A549 (cell line): Measurements from ENCODE around the gene EBF4. TPM values are rescaled to one million over a fixed set of nuclear protein-coding genes. Genes with fewer than 3 reads are reported as not detected.

Experiments
- ATAC-seq, 2 experiments: fragments of 200-7000 bp in 1 of 2; fragments of >200 bp in 1 of 2; cut with Nextera tagmentation in 1 of 2; cut with Tn5 transposase in 1 of 2; 3 replicates each; pipeline versions ENCODE4 v1.8.0 to v1.9.1; 2018 to 2020; ENCODE audit warnings: mild to moderate bottlenecking in 1 of 2, moderate library complexity in 1 of 2
- CTCF ChIA-PET: fragments of 300-600 bp; sonication (Branson Sonifier 250); formaldehyde crosslinking; extraction: SDS; loops from one replicate; lab custom pipeline; 2021; ENCODE audit warnings: antibody characterized with exemption, inconsistent platforms; lab: Yijun Ruan, JAX
- POLR2A ChIA-PET: fragments of 350-600 bp; formaldehyde crosslinking; extraction: SDS; loops from one replicate; lab custom pipeline; 2021; ENCODE audit warnings: antibody characterized with exemption, inconsistent platforms; lab: Yijun Ruan, JAX
- DNase-seq, 2 experiments: peaks; one replicate each; pipeline versions ENCODE4 v3.0.0 to v3.0.0-alpha.2; 2011 to 2016; ENCODE audit warnings: low read depth in 1 of 2, low spot score in 1 of 2
- FAIRE-seq: peaks from 2 replicates; lab custom pipeline; 2011; peaks lifted over from hg19 to GRCh38; lab: Jason Lieb, UNC
- H3K27ac ChIP-seq, 2 experiments: fragments of >200 bp; sonication (Bioruptor Twin); formaldehyde crosslinking; 3 replicates each; pipeline ENCODE4 v1.5.1; 2016 to 2017
- H3K4me1 ChIP-seq: fragments of >200 bp; sonication (Bioruptor Twin); formaldehyde crosslinking; 3 replicates; pipeline ENCODE4 v1.6.1; 2016
- H3K4me2 ChIP-seq: fragments of >200 bp; sonication (Bioruptor Twin); formaldehyde crosslinking; 3 replicates; pipeline ENCODE4 v1.6.1; 2016
- H3K4me3 ChIP-seq: fragments of >200 bp; sonication (Bioruptor Twin); formaldehyde crosslinking; 3 replicates; pipeline ENCODE4 v1.5.1; 2016
- H3K9me3 ChIP-seq: fragments of >200 bp; sonication (Bioruptor Twin); formaldehyde crosslinking; 3 replicates; pipeline ENCODE4 v1.6.1; 2016
- BHLHE40 ChIP-seq: IDR thresholded peaks from 2 replicates; pipeline ENCODE4 v1.6.1; 2012; ENCODE audit warnings: low read depth, low read length, inconsistent platforms
- CBX2 ChIP-seq: fragments of 200-600 bp; sonication (generic); IDR thresholded peaks from 2 replicates; pipeline ENCODE4 v1.6.1; 2016; ENCODE audit warnings: low read depth, mild to moderate bottlenecking, borderline replicate concordance
- CEBPB ChIP-seq, 2 experiments: fragments of >200 bp in 1 of 2; sonication (Bioruptor Twin) in 1 of 2; formaldehyde crosslinking in 1 of 2; IDR thresholded peaks; 2 replicates each; pipeline ENCODE4 v1.6.1; 2012 to 2016
- E2F6 ChIP-seq: IDR thresholded peaks from 2 replicates; pipeline ENCODE4 v1.6.1; 2012; ENCODE audit warnings: low read depth, borderline replicate concordance
- EHF ChIP-seq: fragments of 250-450 bp; sonication (Bioruptor Pico); IDR thresholded peaks from 2 replicates; pipeline ENCODE4 v1.5.0; 2020; ENCODE audit warnings: mild to moderate bottlenecking
- FOSL2 ChIP-seq, 2 experiments: fragments of 450-650 bp in 1 of 2; fragments of >200 bp in 1 of 2; sonication (Bioruptor Twin) in 1 of 2; formaldehyde crosslinking; IDR thresholded peaks; 2 replicates each; pipeline versions ENCODE4 v1.5.0 to v1.6.1; 2016 to 2020; ENCODE audit warnings: mild to moderate bottlenecking in 1 of 2, moderate library complexity in 1 of 2
- GATA3 ChIP-seq: IDR thresholded peaks from 2 replicates; pipeline ENCODE4 v1.6.1; 2012; ENCODE audit warnings: borderline replicate concordance
- HDAC2 ChIP-seq: fragments of 200-600 bp; sonication (generic); IDR thresholded peaks from 2 replicates; pipeline ENCODE4 v1.6.1; 2016
- HES2 ChIP-seq: fragments of >200 bp; sonication (Bioruptor Twin); formaldehyde crosslinking; IDR thresholded peaks from 2 replicates; pipeline ENCODE4 v1.6.1; 2016
- HEYL ChIP-seq: fragments of 250-450 bp; sonication (Bioruptor Pico); IDR thresholded peaks from 2 replicates; pipeline ENCODE4 v1.8.0; 2021; ENCODE audit warnings: mild to moderate bottlenecking, moderate library complexity
- HOXB13 ChIP-seq: fragments of 250-450 bp; sonication (Bioruptor Pico); IDR thresholded peaks from 2 replicates; pipeline ENCODE4 v1.5.0; 2020; ENCODE audit warnings: low read depth, mild to moderate bottlenecking, moderate library complexity
- HOXB5 ChIP-seq: fragments of 250-450 bp; sonication (Bioruptor Pico); IDR thresholded peaks from 2 replicates; pipeline ENCODE4 v1.5.0; 2020; ENCODE audit warnings: mild to moderate bottlenecking, moderate library complexity
- KDM1A ChIP-seq: fragments of 200-600 bp; sonication (generic); IDR thresholded peaks from 2 replicates; pipeline ENCODE4 v1.6.1; 2016; ENCODE audit warnings: low read depth, mild to moderate bottlenecking
- KDM5A ChIP-seq: fragments of 200-600 bp; sonication (generic); IDR thresholded peaks from 2 replicates; pipeline ENCODE4 v1.6.1; 2016; ENCODE audit warnings: antibody characterized with exemption, mild to moderate bottlenecking
- MAX ChIP-seq: IDR thresholded peaks from 2 replicates; pipeline ENCODE4 v1.6.1; 2012
- MYC ChIP-seq: IDR thresholded peaks from 2 replicates; pipeline ENCODE4 v1.6.1; 2012; ENCODE audit warnings: mild to moderate bottlenecking, inconsistent platforms, low read length, improper control_type of control experiment, borderline replicate concordance
- PHF8 ChIP-seq: fragments of 200-600 bp; sonication (generic); IDR thresholded peaks from 2 replicates; pipeline ENCODE4 v1.6.1; 2016; ENCODE audit warnings: low read depth, mild to moderate bottlenecking, antibody characterized with exemption, moderate library complexity, borderline replicate concordance
- POLR2A ChIP-seq: IDR thresholded peaks from 2 replicates; pipeline ENCODE4 v1.6.1; 2012; ENCODE audit warnings: mild to moderate bottlenecking, low read length
- RFX5 ChIP-seq: fragments of 450-650 bp; IDR thresholded peaks from 2 replicates; pipeline ENCODE4 v1.7.1; 2014; ENCODE audit warnings: antibody characterized with exemption, mild to moderate bottlenecking, moderate library complexity
- RNF2 ChIP-seq: fragments of 200-600 bp; sonication (generic); IDR thresholded peaks from 2 replicates; pipeline ENCODE4 v1.6.1; 2016; ENCODE audit warnings: low read depth, mild to moderate bottlenecking, antibody characterized with exemption, moderate library complexity, borderline replicate concordance
- SREBF2 ChIP-seq: fragments of 450-650 bp; IDR thresholded peaks from 2 replicates; pipeline ENCODE4 v1.6.1; 2014; ENCODE audit warnings: mild to moderate bottlenecking, moderate library complexity
- TFCP2L1 ChIP-seq: fragments of 250-450 bp; sonication (Bioruptor Pico); IDR thresholded peaks from 2 replicates; pipeline ENCODE4 v1.5.0; 2021; ENCODE audit warnings: mild to moderate bottlenecking
- ZFP36 ChIP-seq: fragments of 450-650 bp; IDR thresholded peaks from 2 replicates; pipeline ENCODE4 v1.6.1; 2014; ENCODE audit warnings: borderline replicate concordance; ENCODE audit not compliant: partially characterized antibody
- ZNF302 ChIP-seq: fragments of 250-450 bp; sonication (Bioruptor Pico); IDR thresholded peaks from 2 replicates; pipeline ENCODE4 v1.9.0; 2021; ENCODE audit warnings: inconsistent platforms, mild to moderate bottlenecking, moderate library complexity
- WGBS: methylation state at CpG from one replicate; pipeline ENCODE4 v1.1.6; 2017; ENCODE audit errors: missing lambda C conversion rate; 5-methylcytosine and 5-hydroxymethylcytosine counted together
- polyA plus RNA-seq, 4 experiments: library from polyadenylated mRNA; depleted of rRNA in 3 of 4; stranded (reverse); fragments of >200 nt; fragmentation: RNase III in 1 of 4; extraction: RNeasy Plus Mini Kit Qiagen cat#74134 plus additional on column Dnase treatment in 1 of 4; gene quantifications; 2 replicates in 3 of 4; 3 replicates in 1 of 4; pipeline ENCODE4 v1.2.3, GENCODE V29; 2011 to 2017

The EBF4 gene
- polyA plus RNA-seq, 2 of the 4 experiments (the other 2 are of a cell fraction) = 2.2 to 3.2 TPM

GRCh38 chr20:2745936-2746635, 53.5 kb downstream of the EBF4 start:
- DNase-seq (no peak), ATAC-seq (no peak), FAIRE-seq (no peak)
- ChIA-PET POLR2A (no interaction called here), CTCF (interaction anchor here (0.9 to 1.8 kb wide), 5 partner anchors 9 to 255 kb away, joined by 3 to 6 read pairs (median 3); no protein-coding TSS in a partner anchor)
- peaks cover 30% of the 10 kb centered on the region for H3K4me1 ChIP-seq
- H3K4me2 ChIP-seq = no peak overlapping the region
- 87% methylated on average over 4 of the region's 4 CpGs for WGBS
- H3K9me3 ChIP-seq = no peaks in the 10 kb centered on the region
- TF ChIP-seq BHLHE40 (no peak), HEYL (no peak), PHF8 (no peak), RNF2 (no peak), TFCP2L1 (CRISPR knock-in tag) (no peak), MYC (no peak), HDAC2 (no peak), CBX2 (no peak), KDM5A (no peak), KDM1A (no peak), HES2 (no peak)
- no peak overlapping the region for H3K27ac ChIP-seq
- no peak overlapping the region for H3K4me3 ChIP-seq

GRCh38 chr20:2746636-2747265, 54.2 kb downstream of the EBF4 start:
- no peak for FAIRE-seq
- ChIA-PET POLR2A (no interaction called here), CTCF (interaction anchor here (0.9 to 1.8 kb wide), 5 partner anchors 8 to 254 kb away, joined by 3 to 6 read pairs (median 3); no protein-coding TSS in a partner anchor)
- no peak for DNase-seq
- no peak for ATAC-seq
- Histone ChIP-seq H3K4me2 (no peak overlapping the region), H3K4me1 (peaks cover 36% of the 10 kb centered on the region), H3K27ac (no peak overlapping the region), H3K4me3 (no peak overlapping the region), H3K9me3 (no peaks in the 10 kb centered on the region)
- TF ChIP-seq GATA3 = no peak
- no peak for TF ChIP-seq HOXB5 (CRISPR knock-in tag)
- TF ChIP-seq SREBF2 = no peak
- TF ChIP-seq E2F6 = no peak
- no peak for TF ChIP-seq MAX
- TF ChIP-seq ZNF302 = no peak
- no peak for TF ChIP-seq EHF (CRISPR knock-in tag)
- TF ChIP-seq POLR2A = no peak
- TF ChIP-seq RNF2 = no peak
- TF ChIP-seq ZFP36 = no peak
- TF ChIP-seq CEBPB (IDR thresholded peaks at IDR 0.05) = no peak
- no peak for TF ChIP-seq HOXB13 (CRISPR knock-in tag)
- no peak for TF ChIP-seq HEYL
- TF ChIP-seq FOSL2 (IDR thresholded peaks at IDR 0.05) = no peak
- no peak for TF ChIP-seq FOSL2 (CRISPR knock-in tag; IDR thresholded peaks at IDR 0.05)
- no peak for TF ChIP-seq TFCP2L1 (CRISPR knock-in tag)
- WGBS = 34% methylated on average over 8 of the region's 8 CpGs

GRCh38 chr20:2747676-2748235, 55.2 kb downstream of the EBF4 start:
- ChIA-PET POLR2A (no interaction called here), CTCF (interaction anchor here (1.2 kb wide), 1 partner anchor 59 kb away, joined by 3 read pairs; no protein-coding TSS in a partner anchor)
- 77% methylated on average over 8 of the region's 8 CpGs for WGBS
- DNase-seq = no peak
- no peak for FAIRE-seq
- Histone ChIP-seq H3K4me3 (no peak overlapping the region), H3K9me3 (no peaks in the 10 kb centered on the region), H3K4me1 (peaks cover 46% of the 10 kb centered on the region), H3K27ac (no peak overlapping the region), H3K4me2 (no peak overlapping the region)
- TF ChIP-seq GATA3 (no peak), RFX5 (no peak)
- ATAC-seq = no peak
